HL-60 (cell line): ENCODE data around the gene TBC1D26.
"Not testable (repeated sequence)": the region's sequence is repeated elsewhere in the genome, so short reads cannot be mapped to it uniquely, and the experiment has no call there.

Experiments
- DNase-seq, 2 experiments: peaks; one replicate each; pipeline ENCODE4 v3.0.0-alpha.2; 2010 to 2020; ENCODE audit warnings: low read depth in 1 of 2, low spot score in 1 of 2
- H3K27ac ChIP-seq: fragments of 250-450 bp; sonication (Bioruptor Pico); replicated peaks from 2 replicates; pipeline ENCODE4 v1.5.1; 2020; ENCODE audit warnings: mild to moderate bottlenecking, moderate library complexity
- H3K27me3 ChIP-seq: fragments of 250-450 bp; sonication (Bioruptor Pico); 2 replicates; pipeline ENCODE4 v1.5.1; 2021; ENCODE audit warnings: mild to moderate bottlenecking, moderate library complexity; ENCODE audit not compliant: insufficient read depth, poor library complexity, severe bottlenecking
- H3K4me3 ChIP-seq: replicated peaks from 2 replicates; pipeline ENCODE4 v1.5.1; 2011; ENCODE audit warnings: mild to moderate bottlenecking, control low read depth, low read length; ENCODE audit not compliant: insufficient read depth
- GABPA ChIP-seq: IDR thresholded peaks from 2 replicates; pipeline ENCODE4 v1.6.1; 2012; ENCODE audit warnings: low read depth
- POLR2AphosphoS5 ChIP-seq: IDR thresholded peaks from 2 replicates; pipeline ENCODE4 v1.6.1; 2012; ENCODE audit warnings: low read depth
- SPI1 ChIP-seq: IDR thresholded peaks from 2 replicates; pipeline ENCODE4 v1.6.1; 2012; ENCODE audit warnings: low read depth, mild to moderate bottlenecking, borderline replicate concordance
- long read RNA-seq: library from polyadenylated mRNA; unstranded; transcript quantifications from one replicate; pipeline ENCODE4 v2.0.0, GENCODE V29; 2020

The TBC1D26 gene
- long read RNA-seq = 0 reads

DNA sequence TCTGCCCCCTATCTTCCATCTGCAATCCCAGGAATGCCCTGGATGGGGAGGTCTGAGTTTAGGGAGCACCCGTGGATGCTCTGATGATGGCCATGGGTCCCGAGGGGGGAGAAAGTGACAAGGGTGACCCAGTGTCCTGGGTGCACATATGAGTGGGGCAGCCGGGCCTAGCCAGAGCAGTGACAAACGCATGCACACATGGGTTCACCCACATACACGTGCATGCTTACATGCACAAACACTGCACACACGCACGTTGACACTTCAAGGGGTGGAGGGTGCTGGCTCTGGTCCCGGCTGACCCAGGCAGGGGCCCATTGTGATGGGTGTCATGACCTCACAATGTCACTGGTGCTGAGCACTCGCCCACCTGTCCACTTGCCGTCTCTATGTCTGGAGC lies at the start of gene TBC1D26:
TBC1D26 (plus strand) TSS at position 384 of the 400 bp plus-strand sequence. CDS start 3,066 bp downstream, outside the sequence.
- not testable (repeated sequence) for H3K4me3 ChIP-seq, H3K27me3 ChIP-seq, DNase-seq, H3K27ac ChIP-seq

DNA sequence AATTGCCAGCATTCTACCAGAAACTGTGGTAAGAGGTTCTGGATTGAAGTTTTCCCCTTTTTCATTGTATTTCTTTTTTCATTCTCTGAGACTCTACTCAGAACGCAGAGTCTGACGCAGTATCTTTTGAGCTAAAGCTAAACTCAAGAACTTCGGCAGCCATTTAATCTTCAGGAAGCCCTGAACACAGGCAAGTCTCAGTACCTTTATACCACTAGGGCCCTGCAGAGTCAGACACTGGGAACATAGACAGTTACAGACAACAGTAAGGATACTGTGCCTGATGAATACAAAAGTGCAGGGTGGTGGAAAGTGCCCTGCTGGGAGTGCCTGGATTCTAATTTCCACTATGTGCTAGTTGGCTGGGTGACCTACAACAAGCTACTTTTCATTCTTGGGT lies 48.9 kb upstream of the TBC1D26 start:
- not testable (repeated sequence) for H3K27ac ChIP-seq, H3K27me3 ChIP-seq, DNase-seq, H3K4me3 ChIP-seq

- TF ChIP-seq SPI1 (0 out of 2 replicates have a peak, but pooled peaks have one; percentile 8), GABPA (peak; percentile 90), POLR2AphosphoS5 (peak; percentile 52; the same call in 1 of the 2 replicates)
- DNase-seq = peak; percentile 32 to 50
- Histone ChIP-seq H3K4me3 (peak within 1 kb of the TSS; percentile 45), H3K27ac (peak within 1 kb of the TSS; percentile 71)
- H3K27me3 ChIP-seq = not testable (repeated sequence)
Measured at GRCh38 chr17:15683824-15684478, 48.1 kb upstream of the TBC1D26 start, which contains the start of gene TRIM16. Gene TRIM16, minus strand, starts transcription at chr17:15684311. Its CDS starts 32,702 bp downstream, at chr17:15651609.

GRCh38 chr17:15687494-15687893 lies 44.6 kb upstream of the TBC1D26 start:
- H3K4me3 ChIP-seq, H3K27me3 ChIP-seq, DNase-seq, H3K27ac ChIP-seq: not testable (repeated sequence)

- H3K4me3 ChIP-seq = peak overlapping the region; percentile 46
- H3K27ac ChIP-seq, DNase-seq, H3K27me3 ChIP-seq: not testable (repeated sequence)
Measured at GRCh38 chr17:15698967-15699366, 33.1 kb upstream of the TBC1D26 start.

GRCh38 chr17:15699413-15699924 lies 32.6 kb upstream of the TBC1D26 start, which contains the start of gene ZNF286A:
Gene ZNF286A, plus strand, starts transcription at chr17:15699752. Its CDS starts 578 bp downstream, at chr17:15700330.
- peak; percentile 59; the same call in 1 of the 2 replicates for TF ChIP-seq POLR2AphosphoS5
- peak within 1 kb of the TSS; percentile 46 for H3K4me3 ChIP-seq
- not testable (repeated sequence) for H3K27me3 ChIP-seq, H3K27ac ChIP-seq
- DNase-seq = peak; percentile 89 to 96

GRCh38 chr17:15699937-15700336 lies 32.1 kb upstream of the TBC1D26 start:
- peak overlapping the region; percentile 46 for H3K4me3 ChIP-seq
- DNase-seq, H3K27me3 ChIP-seq, H3K27ac ChIP-seq: not testable (repeated sequence)

DNA sequence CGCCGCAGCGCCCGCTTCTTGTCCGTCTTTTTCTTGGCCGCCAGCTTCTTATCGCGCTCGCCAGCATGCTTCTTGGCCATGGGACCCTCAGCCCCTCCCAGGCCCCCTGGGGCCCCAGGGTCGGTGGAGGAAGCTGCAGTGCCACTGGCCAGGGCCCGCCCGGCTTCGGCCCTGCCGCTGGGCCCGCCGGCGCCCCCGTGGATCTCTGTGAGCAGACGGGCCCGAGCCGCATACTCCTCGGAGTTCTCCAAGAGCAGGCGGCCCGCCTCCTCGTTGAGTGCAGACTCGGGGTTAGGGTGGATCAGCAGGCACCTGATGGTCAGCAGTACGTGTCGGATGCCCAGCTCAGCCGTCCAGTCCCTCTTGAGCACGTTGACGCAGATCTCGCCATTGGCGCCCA lies 27.8 kb upstream of the TBC1D26 start:
- H3K27ac ChIP-seq, H3K27me3 ChIP-seq, DNase-seq, H3K4me3 ChIP-seq: not testable (repeated sequence)

DNA sequence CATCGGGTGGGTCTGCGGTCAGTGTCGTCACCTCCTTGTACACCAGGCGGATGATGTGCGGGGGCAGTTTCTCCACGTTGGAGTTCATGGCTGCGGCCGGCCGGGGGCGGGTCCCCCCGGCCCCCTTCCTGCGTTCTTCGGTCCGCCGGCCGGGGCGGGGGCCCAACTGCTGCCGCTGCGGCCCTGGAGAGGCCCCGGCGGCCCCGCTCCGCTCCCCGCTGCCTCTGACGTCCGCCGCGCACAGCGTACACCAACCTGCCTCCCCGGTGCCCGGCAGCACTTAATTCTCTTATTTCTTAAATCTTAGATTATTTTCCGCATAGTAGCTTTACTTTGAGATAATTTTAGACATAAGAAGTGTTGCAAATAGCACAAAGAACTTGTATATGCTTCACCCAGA lies 27.3 kb upstream of the TBC1D26 start:
- H3K27me3 ChIP-seq, DNase-seq, H3K4me3 ChIP-seq, H3K27ac ChIP-seq: not testable (repeated sequence)

DNA sequence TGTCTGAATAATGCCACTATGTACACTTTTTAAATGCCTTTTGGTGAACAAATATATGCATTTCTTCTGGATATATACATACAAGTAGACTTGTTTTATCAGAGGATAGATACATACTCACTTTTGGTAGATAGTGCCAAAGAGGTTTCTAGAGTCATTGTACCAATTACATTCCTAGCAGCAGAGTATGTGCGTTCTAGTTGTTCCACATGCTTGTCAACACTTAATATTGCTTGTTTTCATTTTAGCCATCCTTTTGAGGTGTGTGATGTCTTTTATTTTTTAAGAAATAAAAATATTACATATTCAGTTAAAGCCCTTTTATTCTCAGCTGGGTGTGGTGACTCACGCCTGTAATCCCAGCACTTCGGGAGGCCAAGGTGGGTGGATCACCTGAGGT lies 23.2 kb upstream of the TBC1D26 start:
- DNase-seq, H3K27ac ChIP-seq, H3K4me3 ChIP-seq, H3K27me3 ChIP-seq: not testable (repeated sequence)

DNA sequence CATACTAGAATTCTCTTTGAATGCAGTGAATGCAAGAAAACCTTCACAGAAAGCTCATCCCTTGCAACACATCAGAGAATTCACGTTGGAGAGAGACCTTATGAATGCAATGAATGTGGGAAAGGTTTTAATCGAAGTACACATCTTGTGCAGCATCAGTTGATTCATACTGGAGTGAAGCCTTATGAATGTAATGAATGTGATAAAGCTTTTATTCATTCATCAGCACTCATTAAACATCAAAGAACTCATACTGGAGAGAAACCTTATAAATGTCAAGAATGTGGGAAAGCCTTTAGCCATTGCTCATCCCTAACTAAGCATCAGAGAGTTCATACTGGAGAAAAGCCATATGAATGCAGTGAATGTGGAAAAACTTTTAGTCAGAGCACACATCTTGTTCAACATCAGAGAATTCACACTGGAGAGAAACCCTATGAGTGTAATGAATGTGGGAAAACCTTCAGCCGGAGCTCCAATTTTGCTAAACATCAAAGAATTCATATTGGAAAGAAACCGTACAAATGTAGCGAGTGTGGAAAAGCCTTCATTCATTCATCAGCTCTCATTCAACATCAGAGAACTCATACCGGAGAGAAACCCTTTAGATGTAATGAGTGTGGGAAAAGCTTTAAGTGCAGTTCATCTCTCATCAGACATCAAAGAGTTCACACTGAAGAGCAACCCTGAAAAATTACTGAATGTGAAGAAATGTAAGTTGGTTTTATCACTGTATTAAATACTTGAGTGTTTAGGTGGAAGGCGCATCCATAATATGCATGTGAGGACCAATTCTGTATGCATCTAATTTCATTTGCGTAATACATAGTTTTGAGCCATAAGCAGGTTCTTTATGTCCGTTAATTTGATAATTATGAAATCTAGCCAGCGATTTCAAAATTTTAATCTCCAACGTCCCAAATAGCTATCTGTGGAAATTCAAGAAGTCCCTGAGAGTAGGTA lies 15.2 kb upstream of the TBC1D26 start:
- DNase-seq, H3K27me3 ChIP-seq, H3K27ac ChIP-seq, H3K4me3 ChIP-seq: not testable (repeated sequence)

DNA sequence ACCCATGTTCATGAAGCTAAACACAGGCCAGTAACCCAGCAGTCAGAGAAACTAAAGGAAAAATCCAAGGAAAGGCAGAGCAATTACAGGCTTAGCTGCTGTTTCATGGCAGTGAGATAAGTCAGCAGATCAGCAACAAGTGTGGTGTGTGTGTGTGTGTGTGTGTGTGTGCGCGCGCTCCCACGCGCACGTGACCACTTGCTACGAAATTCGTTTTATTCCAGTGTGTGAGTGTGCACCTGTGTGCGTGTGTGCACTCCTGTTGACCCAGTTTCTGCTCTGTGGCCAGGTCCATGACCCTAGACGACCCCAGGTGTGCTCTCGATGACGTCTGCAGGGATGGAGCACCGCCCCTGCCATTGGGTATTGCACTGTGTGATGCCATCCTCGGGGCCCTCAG lies 1.5 kb upstream of the TBC1D26 start:
- not testable (repeated sequence) for DNase-seq, H3K4me3 ChIP-seq, H3K27me3 ChIP-seq, H3K27ac ChIP-seq

- not testable (repeated sequence) for DNase-seq, H3K27ac ChIP-seq, H3K4me3 ChIP-seq, H3K27me3 ChIP-seq
Measured at GRCh38 chr17:15733174-15733789, 1.2 kb downstream of the TBC1D26 start.
